Left ventricle myocardium inferior (tissue), 1 donor: Measurements from ENCODE around the gene CDC40. TPM values are rescaled to one million over a fixed set of nuclear protein-coding genes. Genes with fewer than 3 reads are reported as not detected.
"Not testable (repeated sequence)": the region's sequence is repeated elsewhere in the genome, so short reads cannot be mapped to it uniquely, and the experiment has no call there.

Experiments
- DNase-seq: peaks from one replicate; pipeline ENCODE4 v3.0.0-alpha.2; 2020
- H3K27ac ChIP-seq: fragments of 200-600 bp; replicated peaks from 2 replicates; pipeline ENCODE4 v1.8.0; 2021
- H3K27me3 ChIP-seq: fragments of 200-600 bp; 2 replicates; pipeline ENCODE4 v1.8.0; 2021; ENCODE audit warnings: low read depth
- H3K36me3 ChIP-seq: fragments of 200-600 bp; 2 replicates; pipeline ENCODE4 v1.8.0; 2021
- H3K4me1 ChIP-seq: fragments of 200-600 bp; 2 replicates; pipeline ENCODE4 v1.8.0; 2021
- H3K4me3 ChIP-seq: fragments of 200-600 bp; 2 replicates; pipeline ENCODE4 v1.8.0; 2021; ENCODE audit warnings: mild to moderate bottlenecking, moderate library complexity
- H3K9me3 ChIP-seq: fragments of 200-600 bp; replicated peaks from 2 replicates; pipeline ENCODE4 v1.8.0; 2021
- CTCF ChIP-seq: fragments of 200-600 bp; IDR thresholded peaks from 2 replicates; pipeline ENCODE4 v1.8.0; 2021; ENCODE audit warnings: antibody characterized with exemption, mild to moderate bottlenecking, borderline replicate concordance
- intact Hi-C: fragments of 100-400 bp; cut with micrococcal nuclease; formaldehyde crosslinking; loops from one replicate; pipeline ENCODE4 v1.11.0; 2022
- total RNA-seq: library from RNA; stranded (reverse); fragmentation: NEBNext Ultra II Directional; extraction: Animal tissue kit (Norgen Biotek cat#: 25700); gene quantifications from one replicate; pipeline ENCODE4 v1.2.1, GENCODE V29; 2021
- donor health status: DM: no; HTN: yes; CAD: no; lungs with severe emphysema.

CDC40 gene
- total RNA-seq, 1 donor from 2014 or later, result 16.1 TPM

DNA sequence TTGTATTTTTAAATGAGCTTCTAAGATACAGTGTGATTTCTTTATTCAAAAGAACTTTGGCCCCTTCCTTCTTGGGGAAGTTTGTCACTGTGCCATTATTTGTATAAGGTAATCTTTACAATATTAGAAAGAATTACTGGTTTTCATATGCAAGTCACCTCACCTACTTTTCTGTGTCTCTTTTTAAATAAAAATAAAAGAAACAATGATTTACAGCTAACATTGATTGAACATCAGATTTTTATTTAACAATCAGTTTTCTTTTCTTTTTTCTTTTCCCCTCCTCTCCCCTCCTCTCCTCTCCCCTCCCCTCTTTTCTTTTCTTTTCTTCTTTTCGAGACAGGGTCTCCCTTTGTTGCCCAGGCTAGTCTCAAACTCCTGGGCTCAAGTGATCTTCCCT, 46.0 kb downstream of the CDC40 start:
- Histone ChIP-seq H3K4me3 (no peak overlapping the region), H3K27ac (no peak overlapping the region), H3K9me3 (no peaks in the 10 kb centered on the region), H3K4me1 (no peaks in the 10 kb centered on the region), H3K36me3 (peaks cover 67% of the 10 kb centered on the region), H3K27me3 (no peaks in the 10 kb centered on the region)
- no peak for DNase-seq
- TF ChIP-seq CTCF, result no peak
- intact Hi-C loops, result no loop called here

DNA sequence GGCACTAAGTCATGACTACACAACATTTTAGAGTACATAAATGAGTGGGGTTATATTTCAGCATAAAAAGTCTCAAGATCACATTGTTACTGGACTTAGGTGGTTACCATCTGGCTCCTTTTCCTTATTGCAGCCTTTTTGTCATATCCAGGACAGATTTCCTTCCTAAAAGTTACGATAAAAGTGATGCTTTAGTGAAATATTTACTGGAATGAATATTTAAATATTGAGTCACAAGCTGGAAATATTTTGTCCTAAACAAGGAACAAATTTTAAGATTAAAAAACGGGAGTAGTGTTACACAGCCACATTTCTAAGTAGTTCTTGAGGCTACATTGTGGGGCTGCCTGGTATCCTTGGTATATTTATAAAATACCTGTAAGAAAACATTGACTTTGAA, 52.2 kb downstream of the CDC40 start:
- peaks cover 22% of the 10 kb centered on the region for H3K36me3 ChIP-seq
- no peak for TF ChIP-seq CTCF
- H3K27me3 ChIP-seq, result no peaks in the 10 kb centered on the region
- H3K27ac ChIP-seq, result no peak overlapping the region
- DNase-seq, result no peak
- no peaks in the 10 kb centered on the region for H3K9me3 ChIP-seq
- intact Hi-C loops, result no loop called here
- H3K4me3 ChIP-seq, result no peak overlapping the region
- H3K4me1 ChIP-seq, result peaks cover 13% of the 10 kb centered on the region

DNA sequence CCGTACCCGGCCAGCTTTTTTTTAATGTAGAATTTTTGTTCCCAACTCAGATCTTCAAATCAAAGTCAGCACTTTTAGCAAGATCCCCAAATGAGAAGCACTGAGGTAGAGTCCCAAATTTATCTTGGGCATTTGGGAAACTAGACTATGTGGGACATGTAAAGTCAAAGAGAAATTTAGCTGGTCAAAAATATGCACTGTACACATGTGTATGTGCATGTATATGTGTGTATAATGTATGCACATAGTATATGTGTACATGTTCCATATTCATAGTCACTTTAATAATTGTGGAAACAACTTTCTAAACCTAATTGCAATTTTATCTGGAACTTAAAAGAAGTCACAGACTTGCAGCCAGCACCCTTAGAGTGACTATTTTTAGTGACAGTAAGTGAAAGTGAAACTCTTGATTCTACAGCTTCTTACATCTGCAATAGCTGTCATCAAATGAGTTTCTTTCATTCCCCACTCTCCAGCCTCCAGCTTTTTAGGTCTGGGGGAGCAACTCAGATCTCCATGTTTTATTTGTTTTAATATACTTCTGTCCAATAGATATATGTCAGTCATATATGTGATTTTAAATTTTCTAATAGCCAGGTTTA, 53.6 kb downstream of the CDC40 start:
- Histone ChIP-seq H3K27ac (peak overlapping the region; percentile 49), H3K36me3 (peaks cover 16% of the 10 kb centered on the region), H3K4me1 (peaks cover 13% of the 10 kb centered on the region), H3K27me3 (no peaks in the 10 kb centered on the region), H3K9me3 (no peaks in the 10 kb centered on the region), H3K4me3 (no peak overlapping the region)
- no peak for TF ChIP-seq CTCF
- intact Hi-C loops, result no loop called here
- no peak for DNase-seq

DNA sequence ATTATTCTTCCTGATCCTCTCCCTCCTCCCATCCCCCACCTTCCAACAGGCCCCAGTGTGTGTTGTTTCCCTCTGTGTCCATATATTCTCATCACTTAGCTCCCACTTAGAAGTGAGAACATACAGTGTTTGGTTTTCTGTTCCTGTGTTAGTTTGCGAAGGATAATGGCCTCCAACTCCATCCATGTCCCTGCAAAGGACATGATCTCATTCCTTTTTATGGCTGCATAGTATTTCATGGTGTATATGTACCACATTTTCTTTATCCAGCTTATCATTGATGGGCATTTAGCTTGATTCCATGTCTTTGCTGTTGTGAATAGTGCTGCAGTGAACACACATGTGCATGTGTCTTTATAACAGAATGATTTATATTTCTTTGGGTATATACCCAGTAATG, 55.8 kb downstream of the CDC40 start:
- H3K4me3 ChIP-seq, H3K27ac ChIP-seq, H3K9me3 ChIP-seq, intact Hi-C loops, DNase-seq, H3K27me3 ChIP-seq, H3K36me3 ChIP-seq: not testable (repeated sequence)
- peaks cover 13% of the 10 kb centered on the region for H3K4me1 ChIP-seq

- H3K27ac ChIP-seq, result no peak overlapping the region
- H3K36me3 ChIP-seq, result peaks cover 17% of the 10 kb centered on the region
- no peak overlapping the region for H3K4me3 ChIP-seq
- H3K9me3 ChIP-seq, result no peaks in the 10 kb centered on the region
- DNase-seq, result no peak
- TF ChIP-seq CTCF, result no peak
- no peaks in the 10 kb centered on the region for H3K4me1 ChIP-seq
- intact Hi-C loops, result no loop called here
- no peaks in the 10 kb centered on the region for H3K27me3 ChIP-seq
These were observed 59.5 kb downstream of the CDC40 start for GRCh38 chr6:110239526-110240274.

GRCh38 chr6:110244621-110245020, 64.4 kb downstream of the CDC40 start:
- H3K27ac ChIP-seq, DNase-seq, H3K27me3 ChIP-seq, H3K4me1 ChIP-seq, H3K9me3 ChIP-seq, intact Hi-C loops, H3K4me3 ChIP-seq: not testable (repeated sequence)
- peaks cover 12% of the 10 kb centered on the region for H3K36me3 ChIP-seq
